ENCODE measurements around the gene SPHK2.
"Not testable (repeated sequence)": the region's sequence is repeated elsewhere in the genome, so short reads cannot be mapped to it uniquely, and the experiment has no call there.

The SPHK2 gene

DNA sequence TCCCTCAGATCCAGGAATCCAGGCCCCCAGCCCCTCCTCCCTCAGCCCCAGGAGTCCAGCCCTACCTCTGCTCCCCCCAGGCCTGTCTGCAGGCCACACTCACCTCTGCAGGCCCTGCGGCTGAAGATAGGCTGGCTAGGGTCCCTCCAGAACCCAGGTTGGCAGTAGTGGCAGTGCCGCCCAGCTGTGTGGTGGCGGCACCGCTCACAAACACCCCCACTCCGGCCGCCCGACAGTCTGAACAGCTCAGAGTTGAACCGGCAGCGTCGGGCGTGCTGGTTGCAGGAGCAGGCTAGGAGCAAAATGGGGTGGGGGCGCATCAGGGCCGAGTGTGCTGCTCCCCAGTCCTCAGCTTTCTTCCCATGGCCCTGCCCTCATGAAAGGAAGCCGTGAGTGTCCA, 45.2 kb downstream of the SPHK2 start:
- DNase-seq: no peak

GRCh38 chr19:48665786-48666185, 46.5 kb downstream of the SPHK2 start:
- no peak for DNase-seq

- no peak for DNase-seq
Measured at GRCh38 chr19:48668332-48668731, 49.0 kb downstream of the SPHK2 start.

- DNase-seq: no peak
Measured at GRCh38 chr19:48668761-48669160, 49.5 kb downstream of the SPHK2 start.

DNA sequence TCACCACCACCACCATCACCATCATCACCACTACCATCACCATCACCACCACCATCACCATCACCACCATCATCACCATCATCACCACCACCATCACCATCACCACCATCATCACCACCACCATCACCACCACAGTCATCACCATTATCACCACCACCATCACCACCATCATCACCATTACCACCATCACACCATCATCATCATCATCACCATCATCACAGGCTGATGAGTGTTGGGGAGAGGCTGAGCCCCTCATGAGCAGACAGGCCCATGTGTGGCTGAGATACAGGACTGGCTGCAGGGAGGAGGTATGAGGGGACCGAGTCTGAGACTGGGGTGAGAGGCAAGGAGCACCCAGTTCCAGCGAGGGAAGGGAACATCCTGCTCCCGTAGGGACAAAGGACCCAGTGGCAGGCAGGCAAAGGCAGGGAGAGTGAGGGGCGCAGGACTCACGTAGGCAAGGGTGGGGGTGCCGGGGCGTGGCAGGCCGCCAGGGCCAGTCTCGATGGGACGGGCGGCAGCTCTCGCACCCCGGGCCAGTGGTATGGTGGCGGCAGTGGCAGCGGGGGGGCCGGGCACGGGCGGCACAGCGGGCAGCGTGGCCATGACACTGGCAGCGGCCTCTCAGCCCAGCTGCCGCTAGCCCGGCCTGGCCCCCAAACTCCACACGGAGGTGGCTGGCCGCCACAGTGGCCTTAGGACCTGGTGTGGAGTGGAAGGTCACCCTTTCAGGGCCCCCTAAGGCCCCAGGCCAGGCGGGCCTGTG, 50.8 kb downstream of the SPHK2 start:
- no peak for DNase-seq

DNA sequence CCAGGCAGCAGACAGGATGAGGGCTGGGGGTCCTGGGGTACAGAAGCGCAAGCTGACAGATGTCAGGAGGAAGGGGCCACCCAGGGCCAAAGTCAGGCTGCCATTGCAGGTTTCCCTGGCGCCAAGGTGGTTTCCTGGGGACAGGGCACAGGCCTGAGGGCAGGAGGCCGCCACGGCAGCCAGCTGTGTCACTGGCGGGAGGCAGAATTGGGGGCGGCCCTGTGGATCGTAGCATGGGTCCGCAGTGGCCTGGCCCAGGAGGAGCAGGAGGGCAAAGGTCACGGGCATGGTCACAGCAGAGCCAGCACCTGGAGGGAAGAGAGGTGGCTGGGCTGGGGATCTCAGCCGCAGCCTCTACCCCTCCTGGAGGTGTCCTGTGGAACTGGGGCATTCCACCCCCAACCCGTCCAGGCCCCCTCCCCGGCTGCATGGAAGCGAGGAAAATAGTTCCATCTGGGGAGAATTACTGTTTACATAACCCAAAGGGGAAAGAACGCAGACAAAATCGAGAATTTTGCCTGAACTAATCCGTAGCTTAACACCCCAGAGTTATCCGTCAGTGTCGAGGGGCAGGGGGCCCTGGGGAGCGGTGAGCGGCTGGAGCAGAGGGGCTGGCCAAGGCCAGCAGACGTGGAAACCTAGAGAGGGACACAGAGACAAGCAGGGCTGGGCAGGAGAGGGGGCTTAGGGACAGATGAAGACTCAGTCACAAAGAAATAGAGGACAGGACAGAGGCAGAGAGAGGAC, 51.6 kb downstream of the SPHK2 start:
- DNase-seq: no peak

- DNase-seq: no peak
Measured at GRCh38 chr19:48671446-48671995, 52.2 kb downstream of the SPHK2 start.

DNA sequence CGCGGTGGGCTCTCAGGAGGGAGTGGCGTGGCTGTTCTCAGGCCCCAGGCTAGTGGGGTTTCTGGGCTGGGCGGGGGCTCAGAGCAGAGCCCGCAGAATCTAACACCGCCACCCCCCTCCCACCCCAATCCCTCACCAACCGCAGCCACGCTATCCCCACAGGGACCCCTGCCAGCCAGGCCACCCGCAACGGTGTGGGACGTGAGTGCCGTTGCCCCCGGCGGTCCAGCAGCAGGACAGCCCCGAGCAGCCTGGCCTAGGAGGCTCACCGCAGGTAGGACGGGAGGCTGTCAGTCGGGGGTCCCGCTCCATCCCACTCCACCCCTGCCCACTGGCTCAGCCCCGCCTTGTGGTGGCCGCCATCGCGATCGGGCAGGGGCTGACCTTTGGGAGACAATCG, 53.7 kb downstream of the SPHK2 start, which contains the start of gene NTN5:
TSS of gene NTN5 (minus strand) at position 24 of the 400 bp plus-strand sequence. CDS start 2,031 bp downstream, outside the sequence.
- no peak for DNase-seq

DNA sequence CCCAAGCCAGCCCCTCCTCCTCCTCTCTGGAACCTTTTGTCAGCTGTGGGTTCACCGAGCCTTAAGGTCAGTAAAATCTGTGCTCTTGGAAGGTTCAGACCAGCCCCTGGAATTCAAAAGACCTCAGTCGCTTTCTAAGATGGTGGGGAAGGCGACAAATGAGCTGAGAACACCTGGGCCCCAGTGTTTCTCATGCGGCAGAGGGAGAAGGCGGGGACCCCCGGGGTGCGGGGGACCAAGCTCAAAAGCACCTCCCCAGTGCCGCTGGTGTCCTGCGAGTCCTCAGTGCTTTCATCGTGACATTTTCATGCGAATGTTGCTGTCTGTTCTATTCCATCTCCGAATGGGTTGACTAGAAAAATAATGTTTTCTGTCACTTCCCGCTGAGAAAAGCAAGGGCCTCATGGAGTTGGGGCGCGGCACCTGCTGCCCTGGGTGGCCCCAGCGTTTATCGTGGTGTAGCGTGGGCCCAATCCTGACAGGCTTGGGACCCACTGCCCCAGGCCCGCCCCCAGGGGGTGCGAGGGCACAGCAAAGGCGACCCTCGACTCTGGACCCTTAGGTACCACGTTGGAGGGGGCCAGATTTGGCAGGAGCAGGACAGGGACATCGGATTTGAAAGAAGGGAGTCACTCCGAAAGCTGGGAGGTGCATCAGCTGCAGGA, 54.3 kb downstream of the SPHK2 start:
- no peak for DNase-seq

DNA sequence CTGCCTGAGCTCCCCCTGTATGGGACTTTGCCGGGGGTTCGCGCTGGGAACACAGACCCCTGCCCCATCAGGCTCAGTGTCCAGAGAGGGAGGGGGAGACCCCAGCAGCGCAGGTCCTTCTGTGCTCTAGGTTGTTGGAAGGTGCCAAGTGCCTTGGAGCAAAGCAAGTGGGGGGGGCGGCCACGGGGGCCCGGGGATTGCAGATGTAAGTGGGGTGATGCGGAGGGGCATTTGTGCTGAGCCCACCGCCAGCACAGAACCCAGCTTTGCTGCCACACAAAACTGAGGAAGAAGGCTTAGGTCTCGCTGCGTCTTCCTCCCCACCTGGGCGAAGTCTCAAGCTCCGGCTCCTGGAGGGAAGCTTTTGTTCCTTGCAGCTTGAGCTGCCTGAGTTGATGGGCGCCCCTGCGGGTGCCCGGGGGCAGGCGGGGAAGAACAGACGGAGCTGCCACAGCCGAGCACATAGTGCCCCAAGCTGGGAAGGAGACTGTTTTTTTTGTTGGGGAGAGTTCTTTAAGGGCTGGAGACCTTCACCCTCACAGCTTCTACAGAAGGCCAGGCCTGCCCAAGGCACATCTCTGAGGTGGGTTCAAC, 55.0 kb downstream of the SPHK2 start:
- no peak for DNase-seq

DNA sequence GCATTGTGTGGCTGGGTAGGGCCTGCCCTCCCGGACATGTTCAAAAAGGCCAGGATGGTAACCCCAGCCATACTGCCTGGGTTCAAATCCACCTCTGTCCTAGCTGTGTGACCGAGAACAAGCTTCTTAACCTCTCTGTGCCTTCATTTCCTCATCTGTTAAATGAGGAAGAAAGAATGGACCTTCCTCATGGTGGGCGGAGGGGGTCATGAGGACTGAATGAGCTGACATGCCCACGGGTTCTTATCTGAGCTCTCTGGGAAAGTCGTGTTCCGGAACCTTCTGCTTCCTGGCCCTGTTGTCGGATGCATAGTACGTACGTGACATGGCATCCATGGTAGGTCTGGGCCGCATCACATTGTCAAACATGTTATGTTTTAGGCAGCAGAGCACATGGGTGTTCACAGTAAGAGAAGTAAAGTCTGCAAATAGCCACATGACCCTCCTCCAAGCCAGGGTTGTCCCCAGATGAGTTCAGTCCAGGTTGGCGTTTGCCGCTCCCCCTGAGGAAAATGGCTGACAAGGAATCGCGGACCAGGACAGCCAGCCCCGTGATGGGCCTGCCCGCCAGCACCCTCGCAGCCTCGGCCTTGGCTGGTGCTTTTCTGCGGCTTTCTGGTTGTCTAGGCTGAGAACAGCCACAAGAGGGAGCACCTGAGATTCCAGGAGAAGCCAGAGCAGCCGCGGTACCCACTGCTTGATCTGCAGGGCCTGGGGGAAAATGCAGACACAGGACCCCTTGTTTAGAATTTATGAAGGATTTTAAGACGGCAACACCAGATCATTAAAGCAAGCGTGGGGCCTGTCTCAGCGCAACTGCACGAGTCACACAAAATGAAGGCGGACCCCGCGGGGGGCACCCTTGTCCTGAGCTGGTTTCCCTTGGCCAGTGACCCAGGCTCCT, 55.9 kb downstream of the SPHK2 start:
- peak; percentile 78 for DNase-seq

- no peak for DNase-seq
Measured at GRCh38 chr19:48676487-48676886, 57.2 kb downstream of the SPHK2 start.

DNA sequence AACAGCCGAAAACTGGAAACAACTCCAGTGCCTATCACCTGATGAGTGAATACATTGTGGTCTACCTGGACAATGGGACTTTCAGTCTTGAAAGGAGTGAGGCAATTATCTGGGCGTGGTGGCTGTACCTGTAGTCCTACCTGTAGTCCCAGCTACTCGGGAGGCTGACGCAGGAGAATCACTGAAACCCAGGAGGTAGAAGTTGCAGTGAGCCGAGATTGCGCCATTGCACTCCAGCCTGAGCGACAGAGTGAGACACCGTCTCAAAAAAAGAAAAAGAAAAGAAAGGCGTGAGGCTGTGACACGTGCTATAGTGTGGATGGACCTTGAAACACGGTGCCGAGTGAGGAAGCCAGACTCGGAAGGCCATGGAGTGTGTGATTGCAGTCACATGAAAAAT, 57.6 kb downstream of the SPHK2 start:
- DNase-seq: no peak

DNA sequence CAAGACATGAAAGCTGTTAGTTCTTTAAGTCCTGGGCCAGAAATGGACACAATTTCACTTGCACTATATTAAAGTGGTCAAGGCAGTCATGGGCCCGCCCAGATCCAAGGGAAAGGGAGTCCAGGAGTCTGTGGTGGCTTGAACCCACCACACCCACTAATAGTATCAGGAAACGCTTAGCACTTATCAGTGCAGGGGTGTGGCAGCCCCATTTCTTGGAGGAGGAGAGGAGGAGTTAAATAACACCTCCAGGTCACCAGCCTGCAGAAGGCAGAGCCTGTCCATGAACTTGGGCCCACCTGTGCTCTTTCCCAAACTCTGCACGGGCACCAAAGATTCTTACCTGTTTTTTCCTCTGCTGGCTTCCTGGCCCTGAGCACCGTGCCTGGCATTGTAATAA, 58.9 kb downstream of the SPHK2 start:
- no peak for DNase-seq

GRCh38 chr19:48680006-48680405, 60.7 kb downstream of the SPHK2 start:
- DNase-seq: not testable (repeated sequence)

All from CD4-positive, alpha-beta T cell treated with Interferon gamma for 1 hour (primary cell).